Amniotic epithelial cell (primary cell): ENCODE data around the gene GUCA2A.

Experiments
- DNase-seq: peaks from one replicate; pipeline ENCODE4 v3.0.0-alpha.2; 2010; ENCODE audit warnings: low read depth

The GUCA2A gene

GRCh38 chr1:42176902-42177519 is 12.5 kb upstream of the GUCA2A start:
- peak; percentile 64 for DNase-seq

- no peak for DNase-seq
These were observed 10.9 kb upstream of the GUCA2A start for GRCh38 chr1:42175314-42176054.

- DNase-seq: peak; percentile 67
These were observed 9.6 kb upstream of the GUCA2A start for GRCh38 chr1:42173961-42174735.

- no peak for DNase-seq
These were observed 8.8 kb upstream of the GUCA2A start for GRCh38 chr1:42173155-42173933.

GRCh38 chr1:42172381-42173133 is 8.0 kb upstream of the GUCA2A start:
- DNase-seq: no peak

- no peak for DNase-seq
These were observed 7.2 kb upstream of the GUCA2A start for GRCh38 chr1:42171679-42172266.

- no peak for DNase-seq
These were observed 6.5 kb upstream of the GUCA2A start for GRCh38 chr1:42170779-42171621.

GRCh38 chr1:42168763-42169162 is 4.2 kb upstream of the GUCA2A start:
- no peak for DNase-seq

GRCh38 chr1:42168391-42168670 is 3.8 kb upstream of the GUCA2A start:
- no peak for DNase-seq

GRCh38 chr1:42167611-42168390 is 3.3 kb upstream of the GUCA2A start:
- DNase-seq: no peak

GRCh38 chr1:42165511-42166210 is 1.1 kb upstream of the GUCA2A start:
- no peak for DNase-seq

- DNase-seq: no peak
These were observed 725 bp downstream of the GUCA2A start for GRCh38 chr1:42163536-42164503.

GRCh38 chr1:42163114-42163513 is 1.4 kb downstream of the GUCA2A start:
- DNase-seq: no peak

GRCh38 chr1:42162181-42162580 is 2.4 kb downstream of the GUCA2A start:
- no peak for DNase-seq

- peak; percentile 41 for DNase-seq
These were observed 6.4 kb downstream of the GUCA2A start for GRCh38 chr1:42158189-42158588.

- no peak for DNase-seq
These were observed 6.9 kb downstream of the GUCA2A start for GRCh38 chr1:42157667-42158066.

GRCh38 chr1:42155362-42155761 is 9.2 kb downstream of the GUCA2A start:
- no peak for DNase-seq

- DNase-seq: no peak
These were observed 9.9 kb downstream of the GUCA2A start for GRCh38 chr1:42154685-42155084.
